ENCODE results near the gene ZCCHC8. TPM values are rescaled to one million over a fixed set of nuclear protein-coding genes. Genes with fewer than 3 reads are reported as not detected.
A peak's percentile ranks its signal among the peaks of the same experiment; 100 is the strongest.
"Not testable (repeated sequence)": the region's sequence is repeated elsewhere in the genome, so short reads cannot be mapped to it uniquely, and the experiment has no call there.

ZCCHC8 gene
- total RNA-seq, 1 donor from 2014 or later: 25.3 TPM

GRCh38 chr12:122471324-122472226, 29.2 kb downstream of the ZCCHC8 start:
- no peak for DNase-seq (ENCODE audit: low read depth)
- H3K4me3 ChIP-seq (ENCODE audit: low read depth, low read length): no peak overlapping the region

DNA sequence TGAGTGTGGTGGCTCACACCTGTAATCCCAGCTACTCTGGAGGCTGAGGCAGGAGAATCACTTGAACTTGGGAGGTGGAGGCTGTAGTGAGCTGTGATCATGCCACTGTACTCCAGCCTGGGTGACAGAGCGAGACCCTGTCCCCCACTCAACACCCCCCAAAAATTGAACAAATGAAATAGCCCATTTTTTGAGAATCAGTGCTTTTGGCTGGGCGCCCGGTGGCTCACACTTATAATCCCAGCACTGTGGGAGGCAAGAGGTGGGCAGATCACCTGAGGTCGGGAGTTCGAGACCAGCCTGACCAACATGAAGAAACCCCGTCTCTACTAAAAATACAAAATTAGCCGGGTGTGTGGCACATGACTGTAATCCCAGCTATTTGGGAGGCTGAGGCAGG, 30.2 kb downstream of the ZCCHC8 start:
- not testable (repeated sequence) for DNase-seq (ENCODE audit: low read depth); H3K4me3 ChIP-seq (ENCODE audit: low read depth, low read length); H3K36me3 ChIP-seq (ENCODE audit: control insufficient read depth, insufficient read depth, low read length); H3K27me3 ChIP-seq (ENCODE audit: control insufficient read depth, insufficient read depth, low read length)

More at GRCh38 chr12:122471324-122472226, 29.2 kb downstream of the ZCCHC8 start:
- H3K27me3 ChIP-seq (ENCODE audit: control insufficient read depth, insufficient read depth, low read length): no peaks in the 10 kb centered on the region
- TF ChIP-seq, protein P1, sequence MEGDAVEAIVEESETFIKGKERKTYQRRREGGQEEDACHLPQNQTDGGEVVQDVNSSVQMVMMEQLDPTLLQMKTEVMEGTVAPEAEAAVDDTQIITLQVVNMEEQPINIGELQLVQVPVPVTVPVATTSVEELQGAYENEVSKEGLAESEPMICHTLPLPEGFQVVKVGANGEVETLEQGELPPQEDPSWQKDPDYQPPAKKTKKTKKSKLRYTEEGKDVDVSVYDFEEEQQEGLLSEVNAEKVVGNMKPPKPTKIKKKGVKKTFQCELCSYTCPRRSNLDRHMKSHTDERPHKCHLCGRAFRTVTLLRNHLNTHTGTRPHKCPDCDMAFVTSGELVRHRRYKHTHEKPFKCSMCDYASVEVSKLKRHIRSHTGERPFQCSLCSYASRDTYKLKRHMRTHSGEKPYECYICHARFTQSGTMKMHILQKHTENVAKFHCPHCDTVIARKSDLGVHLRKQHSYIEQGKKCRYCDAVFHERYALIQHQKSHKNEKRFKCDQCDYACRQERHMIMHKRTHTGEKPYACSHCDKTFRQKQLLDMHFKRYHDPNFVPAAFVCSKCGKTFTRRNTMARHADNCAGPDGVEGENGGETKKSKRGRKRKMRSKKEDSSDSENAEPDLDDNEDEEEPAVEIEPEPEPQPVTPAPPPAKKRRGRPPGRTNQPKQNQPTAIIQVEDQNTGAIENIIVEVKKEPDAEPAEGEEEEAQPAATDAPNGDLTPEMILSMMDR (IDR thresholded peaks at IDR 0.05; ENCODE audit: insufficient read depth, low read length, poor library complexity, severe bottlenecking): peak; percentile 67
- no peaks in the 10 kb centered on the region for H3K36me3 ChIP-seq (ENCODE audit: control insufficient read depth, insufficient read depth, low read length)

- not testable (repeated sequence) for H3K4me3 ChIP-seq (ENCODE audit: low read depth, low read length); DNase-seq (ENCODE audit: low read depth); H3K36me3 ChIP-seq (ENCODE audit: control insufficient read depth, insufficient read depth, low read length); H3K27me3 ChIP-seq (ENCODE audit: control insufficient read depth, insufficient read depth, low read length)
These were observed 30.9 kb downstream of the ZCCHC8 start for GRCh38 chr12:122469856-122470255.

DNA sequence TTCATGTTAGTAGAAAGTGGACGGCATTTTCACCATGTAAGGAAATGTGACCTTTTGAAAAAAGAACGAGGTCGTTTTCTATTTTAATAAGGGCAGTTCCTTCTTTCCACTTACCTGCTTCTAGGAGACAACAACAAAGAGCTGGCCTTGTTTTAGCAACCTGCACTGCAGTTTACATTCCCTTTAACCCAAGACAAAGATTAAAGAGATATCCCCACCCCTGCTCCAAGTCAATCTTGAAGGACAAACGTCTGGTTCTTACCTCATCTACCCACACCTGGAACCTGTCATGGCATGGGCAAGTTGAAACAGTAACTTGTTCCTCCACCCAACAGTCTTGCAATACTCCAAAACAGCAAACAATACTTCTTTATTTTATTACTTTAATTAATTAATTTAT, 32.7 kb downstream of the ZCCHC8 start:
- TF ChIP-seq, protein P1 (IDR thresholded peaks at IDR 0.05; ENCODE audit: insufficient read depth, low read length, poor library complexity, severe bottlenecking): no peak
- no peaks in the 10 kb centered on the region for H3K27me3 ChIP-seq (ENCODE audit: control insufficient read depth, insufficient read depth, low read length)
- no peaks in the 10 kb centered on the region for H3K36me3 ChIP-seq (ENCODE audit: control insufficient read depth, insufficient read depth, low read length)
- no peak overlapping the region for H3K4me3 ChIP-seq (ENCODE audit: low read depth, low read length)
- no peak for DNase-seq (ENCODE audit: low read depth)

- peak; percentile 93 for DNase-seq (ENCODE audit: low read depth)
- not testable (repeated sequence) for H3K36me3 ChIP-seq (ENCODE audit: control insufficient read depth, insufficient read depth, low read length); H3K27me3 ChIP-seq (ENCODE audit: control insufficient read depth, insufficient read depth, low read length); H3K4me3 ChIP-seq (ENCODE audit: low read depth, low read length)
These were observed 36.3 kb downstream of the ZCCHC8 start for GRCh38 chr12:122464317-122465042.

DNA sequence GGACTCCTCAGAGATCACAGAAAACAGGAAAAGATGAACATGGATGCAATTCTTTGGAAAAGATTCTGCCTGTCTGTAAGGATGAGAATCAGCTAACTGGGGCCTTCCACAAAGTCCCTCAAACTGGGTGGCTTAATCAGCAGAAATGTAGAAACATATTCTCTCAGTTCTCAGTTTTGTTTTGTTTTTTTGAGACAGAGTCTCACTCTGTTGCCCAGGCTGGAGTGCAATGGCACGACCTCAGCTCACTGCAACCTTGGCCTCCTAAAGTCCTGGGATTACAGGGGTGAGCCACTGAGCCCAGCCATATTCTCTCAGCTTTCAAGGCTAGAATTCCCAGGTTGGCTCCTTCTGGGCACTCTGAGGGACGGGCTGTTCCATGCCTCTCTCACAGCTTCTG, 40.1 kb downstream of the ZCCHC8 start:
- TF ChIP-seq, protein P1 (IDR thresholded peaks at IDR 0.05; ENCODE audit: insufficient read depth, low read length, poor library complexity, severe bottlenecking): no peak
- no peak for DNase-seq (ENCODE audit: low read depth)
- no peaks in the 10 kb centered on the region for H3K36me3 ChIP-seq (ENCODE audit: control insufficient read depth, insufficient read depth, low read length)
- no peaks in the 10 kb centered on the region for H3K27me3 ChIP-seq (ENCODE audit: control insufficient read depth, insufficient read depth, low read length)
- H3K4me3 ChIP-seq (ENCODE audit: low read depth, low read length): no peak overlapping the region

- DNase-seq (ENCODE audit: low read depth): no peak
- TF ChIP-seq, protein P1 (IDR thresholded peaks at IDR 0.05; ENCODE audit: insufficient read depth, low read length, poor library complexity, severe bottlenecking): no peak
- Histone ChIP-seq H3K4me3 (ENCODE audit: low read depth, low read length) (no peak overlapping the region), H3K27me3 (ENCODE audit: control insufficient read depth, insufficient read depth, low read length) (no peaks in the 10 kb centered on the region), H3K36me3 (ENCODE audit: control insufficient read depth, insufficient read depth, low read length) (no peaks in the 10 kb centered on the region)
These were observed 40.7 kb downstream of the ZCCHC8 start for GRCh38 chr12:122460061-122460460.
